ENCODE data around the gene RGS7BP. TPM values are rescaled to one million over a fixed set of nuclear protein-coding genes. Genes with fewer than 3 reads are reported as not detected.
A peak's percentile ranks its signal among the peaks of the same experiment; 100 is the strongest.

The RGS7BP gene
- 1 to 10 TPM; 5.9 to 9.7 (median 8.0) TPM for polyA plus RNA-seq (ENCODE audit: insufficient read length in 4 of 4)

GRCh38 chr5:64505769-64506566, at the start of gene RGS7BP:
Gene RGS7BP (plus strand): TSS chr5:64506015. CDS start chr5:64506625, 610 bp downstream.
- DNase-seq (ENCODE audit: low read depth in 4 of 4, low spot score in 3 of 4), result peak in 1 of 4 donors; percentile 57

- no peak for DNase-seq (ENCODE audit: low read depth in 4 of 4, low spot score in 3 of 4)
Measured at GRCh38 chr5:64457846-64458245, 48.0 kb upstream of the RGS7BP start.

GRCh38 chr5:64458948-64459347, 46.9 kb upstream of the RGS7BP start:
- DNase-seq (ENCODE audit: low read depth in 4 of 4, low spot score in 3 of 4), result no peak

GRCh38 chr5:64462391-64462790, 43.4 kb upstream of the RGS7BP start:
- DNase-seq (ENCODE audit: low read depth in 4 of 4, low spot score in 3 of 4), result no peak

DNA sequence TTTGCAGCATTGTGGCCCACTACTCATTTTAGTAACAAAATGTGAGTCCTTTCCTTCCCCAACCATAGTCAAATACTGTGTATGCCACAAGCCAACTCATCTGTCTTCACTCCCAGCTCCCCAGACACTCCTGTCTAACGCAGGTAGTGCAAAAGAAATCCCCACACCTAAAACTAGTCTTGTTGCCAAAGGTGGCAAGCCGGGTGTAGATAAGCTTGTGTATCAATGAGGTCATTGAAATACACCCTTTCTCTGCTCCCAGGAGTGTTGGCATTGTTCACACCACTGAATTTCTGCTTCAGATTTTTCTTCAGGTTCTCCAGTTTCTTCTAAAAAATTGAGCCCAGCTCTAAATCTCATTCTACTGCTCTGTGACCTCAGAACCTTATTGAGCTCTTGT, 19.7 kb upstream of the RGS7BP start:
- DNase-seq (ENCODE audit: low read depth in 4 of 4, low spot score in 3 of 4), result no peak

- no peak for DNase-seq (ENCODE audit: low read depth in 4 of 4, low spot score in 3 of 4)
Measured at GRCh38 chr5:64487283-64487682, 18.5 kb upstream of the RGS7BP start.

DNA sequence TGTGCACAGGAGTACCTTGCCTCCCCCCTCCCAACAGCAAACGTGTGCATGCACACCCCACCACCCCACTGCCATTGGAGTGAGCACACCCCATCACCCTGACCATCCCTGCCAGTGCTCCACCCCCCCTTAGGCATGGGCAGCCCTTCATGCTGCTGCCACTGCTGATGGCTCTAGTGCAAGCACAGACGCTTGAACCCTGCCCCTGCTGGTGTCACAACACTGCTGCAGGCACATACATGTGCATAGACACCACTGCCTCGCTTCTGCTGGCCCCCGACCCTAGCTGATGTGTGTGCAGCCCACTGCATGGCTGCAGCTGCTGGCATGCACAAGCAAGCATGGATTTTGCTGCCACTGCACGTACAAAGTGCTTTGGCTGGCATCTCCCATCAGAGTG, 16.0 kb upstream of the RGS7BP start:
- no peak for DNase-seq (ENCODE audit: low read depth in 4 of 4, low spot score in 3 of 4)

GRCh38 chr5:64497386-64497785, 8.4 kb upstream of the RGS7BP start:
- no peak for DNase-seq (ENCODE audit: low read depth in 4 of 4, low spot score in 3 of 4)

GRCh38 chr5:64502196-64502595, 3.6 kb upstream of the RGS7BP start:
- peak in 1 of 4 donors; percentile 4 for DNase-seq (ENCODE audit: low read depth in 4 of 4, low spot score in 3 of 4)

DNA sequence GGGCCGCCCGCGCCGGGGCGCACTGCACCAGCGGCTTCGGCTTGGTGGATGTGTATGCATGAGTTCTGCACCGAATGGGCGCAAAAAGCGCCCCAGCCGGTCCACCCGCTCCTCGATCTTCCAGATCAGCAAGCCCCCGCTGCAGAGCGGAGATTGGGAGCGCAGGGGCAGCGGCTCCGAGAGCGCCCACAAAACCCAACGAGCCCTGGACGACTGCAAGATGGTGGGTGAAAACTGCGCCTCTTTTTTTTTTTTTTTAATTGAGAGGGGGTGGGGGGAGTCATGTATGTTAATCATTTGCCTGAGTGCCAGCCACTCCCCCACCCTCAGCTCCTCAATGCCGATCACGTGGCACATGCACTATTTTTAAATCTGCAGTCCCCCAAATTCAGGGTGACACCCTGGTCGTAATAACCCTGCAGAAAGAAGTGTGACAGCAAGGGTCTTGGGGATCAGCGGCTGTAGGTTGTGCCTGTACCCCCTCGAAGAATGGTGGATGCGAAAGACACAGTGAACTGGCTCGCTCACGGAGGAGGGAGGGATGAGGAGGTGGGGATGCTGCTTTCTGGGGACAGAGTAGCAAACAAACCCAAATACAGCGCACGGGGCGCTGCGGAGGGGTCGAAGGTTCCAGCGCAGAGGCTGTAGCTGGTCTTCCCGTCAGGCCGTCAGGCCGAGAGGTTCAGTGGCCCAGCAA, 900 bp downstream of the RGS7BP start:
- peak in 3 of 4 donors; percentile 13 to 39 (median 36) for DNase-seq (ENCODE audit: low read depth in 4 of 4, low spot score in 3 of 4)

DNA sequence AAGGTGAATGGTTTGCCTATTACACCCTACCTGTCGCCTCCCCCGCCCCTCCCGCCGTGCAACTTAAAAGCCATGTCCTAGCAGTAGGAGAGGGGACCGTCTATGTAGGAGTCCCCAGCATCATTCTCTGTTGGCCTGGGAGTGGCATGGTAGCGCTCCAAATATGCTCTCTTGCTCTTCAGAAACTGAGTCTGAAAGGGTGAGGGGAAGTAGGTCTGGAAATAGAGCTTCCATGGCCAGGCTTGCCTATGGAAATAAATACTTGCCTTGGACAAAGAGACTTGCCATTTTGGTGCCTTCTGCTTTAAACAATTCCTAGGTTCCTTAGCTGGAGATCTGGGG, 1.4 kb downstream of the RGS7BP start:
- DNase-seq (ENCODE audit: low read depth in 4 of 4, low spot score in 3 of 4), result peak in 1 of 4 donors; percentile 4

- no peak for DNase-seq (ENCODE audit: low read depth in 4 of 4, low spot score in 3 of 4)
Measured at GRCh38 chr5:64509828-64510227, 4.0 kb downstream of the RGS7BP start.

DNA sequence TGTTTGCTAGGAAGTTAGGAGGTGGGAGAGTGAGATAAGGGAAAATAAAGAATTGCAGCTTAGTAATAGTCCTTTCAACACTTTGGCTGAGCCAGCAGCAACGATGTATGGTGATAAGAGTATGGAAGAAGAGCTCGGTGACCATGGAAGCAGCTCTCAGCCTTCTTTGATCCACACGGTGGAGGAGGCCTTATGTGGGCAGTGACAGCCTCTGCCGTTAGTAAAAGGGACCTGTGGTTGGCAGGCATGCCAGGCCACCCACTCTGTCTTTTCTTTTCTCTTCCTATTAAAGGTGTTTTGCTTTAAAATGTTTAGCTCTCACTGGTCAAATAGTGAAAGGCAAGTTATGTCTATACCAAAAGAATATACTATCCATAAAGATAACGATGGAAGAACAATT, 7.7 kb downstream of the RGS7BP start:
- no peak for DNase-seq (ENCODE audit: low read depth in 4 of 4, low spot score in 3 of 4)

DNA sequence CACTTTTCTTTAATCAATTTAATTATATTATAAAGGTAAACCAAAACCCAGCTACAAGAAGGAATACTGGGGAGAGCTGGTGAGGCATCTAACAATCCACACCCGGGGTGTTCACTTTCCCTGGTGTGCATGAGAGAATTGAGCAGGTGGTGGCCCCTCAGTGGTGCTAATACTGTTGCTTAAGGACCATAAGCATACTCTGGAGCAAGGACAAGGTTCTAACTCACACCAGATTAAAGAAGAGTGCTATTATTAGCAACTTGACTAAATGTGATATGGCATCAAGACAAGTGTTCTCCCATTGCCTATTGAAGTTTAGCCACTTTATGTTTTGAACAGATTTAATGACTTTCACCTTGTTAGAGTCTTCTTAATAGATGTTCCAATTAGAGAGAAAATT, 8.8 kb downstream of the RGS7BP start:
- DNase-seq (ENCODE audit: low read depth in 4 of 4, low spot score in 3 of 4), result no peak

DNA sequence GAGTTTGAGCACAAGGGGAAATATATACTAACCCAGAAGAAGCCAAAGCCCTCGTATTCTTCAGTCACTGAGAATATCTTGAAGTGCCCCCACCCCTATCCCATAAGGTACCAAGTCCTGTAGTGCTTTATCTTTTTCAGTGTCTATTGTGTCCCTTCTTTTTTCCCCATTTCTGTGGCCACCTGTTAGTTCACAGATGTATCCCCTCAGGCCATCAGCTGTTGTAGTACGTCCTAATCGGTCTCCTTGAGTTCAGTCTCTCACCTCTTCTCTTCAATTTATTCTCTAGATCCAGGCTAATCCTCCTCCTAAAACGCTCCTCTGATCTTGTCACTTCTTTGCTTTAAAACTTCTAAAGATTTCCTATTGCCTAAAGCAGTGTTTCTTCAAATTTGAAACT, 10.4 kb downstream of the RGS7BP start:
- no peak for DNase-seq (ENCODE audit: low read depth in 4 of 4, low spot score in 3 of 4)

DNA sequence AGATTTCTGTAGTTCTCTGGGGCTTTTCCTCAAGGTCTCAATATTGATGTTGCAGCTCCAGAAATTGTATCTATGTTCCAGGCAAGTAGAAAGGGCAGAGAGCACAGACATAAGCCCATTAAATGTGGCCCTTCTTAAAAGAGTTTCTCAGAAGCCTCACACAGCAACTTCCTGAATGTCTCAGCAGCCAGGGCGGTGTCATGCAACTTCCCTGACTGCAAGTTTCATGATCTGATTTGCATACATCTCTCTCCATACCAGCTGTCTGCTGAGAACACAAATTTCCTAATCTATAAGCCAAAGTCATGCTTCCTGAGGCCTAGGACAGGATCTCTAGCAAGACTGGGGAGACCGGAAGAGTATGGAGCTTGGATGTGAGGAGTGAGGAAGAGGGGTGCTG, 13.0 kb downstream of the RGS7BP start:
- no peak for DNase-seq (ENCODE audit: low read depth in 4 of 4, low spot score in 3 of 4)

GRCh38 chr5:64519263-64519662, 13.4 kb downstream of the RGS7BP start:
- no peak for DNase-seq (ENCODE audit: low read depth in 4 of 4, low spot score in 3 of 4)

GRCh38 chr5:64526734-64527439, 21.1 kb downstream of the RGS7BP start:
- DNase-seq (ENCODE audit: low read depth in 4 of 4, low spot score in 3 of 4), result no peak

DNA sequence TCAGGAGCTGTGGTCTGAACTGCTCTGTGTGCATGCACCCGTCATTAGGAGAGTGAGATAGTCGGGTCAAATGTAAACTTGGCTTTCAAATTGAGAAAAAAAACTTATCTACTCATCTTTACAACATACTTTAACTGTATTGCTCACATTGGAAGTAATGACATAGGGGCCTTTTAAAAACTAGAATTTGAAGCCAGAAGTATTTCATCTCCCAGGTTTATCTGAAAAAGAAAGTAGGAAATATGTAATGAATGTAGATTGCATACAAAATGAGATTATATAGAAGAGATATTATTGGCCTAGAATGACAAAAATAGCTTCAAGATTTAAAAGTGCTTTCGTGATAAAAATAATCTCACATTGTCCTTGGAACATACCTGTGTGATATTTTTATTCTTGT, 24.3 kb downstream of the RGS7BP start:
- no peak for DNase-seq (ENCODE audit: low read depth in 4 of 4, low spot score in 3 of 4)

GRCh38 chr5:64532212-64532611, 26.4 kb downstream of the RGS7BP start:
- DNase-seq (ENCODE audit: low read depth in 4 of 4, low spot score in 3 of 4), result no peak

DNA sequence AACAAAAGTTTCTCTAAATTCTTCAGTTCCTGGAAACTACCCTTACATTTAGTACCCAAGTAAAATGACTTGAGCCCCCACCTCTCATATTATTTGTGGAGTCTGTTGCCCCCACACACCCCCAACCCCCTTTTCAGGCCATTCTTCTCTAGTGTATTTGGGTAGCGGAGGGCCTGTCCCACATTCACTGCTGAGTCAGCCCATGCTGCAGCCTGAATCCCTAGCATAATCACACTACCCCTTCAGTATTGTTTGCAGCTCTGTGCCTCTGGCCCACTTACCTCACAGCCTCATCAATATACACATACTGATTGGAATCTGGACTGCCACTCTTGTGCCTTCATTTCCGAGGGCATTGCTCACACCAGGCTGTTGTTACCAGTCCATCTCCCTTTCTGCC, 26.8 kb downstream of the RGS7BP start:
- no peak for DNase-seq (ENCODE audit: low read depth in 4 of 4, low spot score in 3 of 4)

GRCh38 chr5:64534033-64534432, 28.2 kb downstream of the RGS7BP start:
- DNase-seq (ENCODE audit: low read depth in 4 of 4, low spot score in 3 of 4), result no peak
